HG03175 (cell line): ENCODE measurements around the gene IDH3B.
"Not testable (repeated sequence)": the region's sequence is repeated elsewhere in the genome, so short reads cannot be mapped to it uniquely, and the experiment has no call there.

Experiments used
- ATAC-seq: cut with Tn5 transposase; IDR thresholded peaks from one replicate; pipeline ENCODE4 v1.9.1; 2021; ENCODE audit warnings: mild to moderate bottlenecking, moderate library complexity; ENCODE audit not compliant: unreplicated experiment

The IDH3B gene

GRCh38 chr20:2663887-2664719 is at the start of gene IDH3B:
TSS of gene IDH3B (minus strand) at chr20:2664216. CDS start at chr20:2664188, 28 bp downstream.
- peak; percentile 93 for ATAC-seq

- no peak for ATAC-seq
These were observed 49.3 kb upstream of the IDH3B start for GRCh38 chr20:2713285-2713684.

- ATAC-seq = no peak
These were observed 45.4 kb upstream of the IDH3B start for GRCh38 chr20:2709205-2709981.

GRCh38 chr20:2708665-2709064 is 44.6 kb upstream of the IDH3B start:
- ATAC-seq = no peak

- ATAC-seq = no peak
These were observed 44.0 kb upstream of the IDH3B start for GRCh38 chr20:2708073-2708415.

GRCh38 chr20:2707353-2708072 is 43.5 kb upstream of the IDH3B start:
- ATAC-seq = no peak

GRCh38 chr20:2706688-2707352 is 42.8 kb upstream of the IDH3B start:
- no peak for ATAC-seq

- no peak for ATAC-seq
These were observed 42.1 kb upstream of the IDH3B start for GRCh38 chr20:2705931-2706645.

- ATAC-seq = no peak
These were observed 39.9 kb upstream of the IDH3B start for GRCh38 chr20:2703716-2704475.

GRCh38 chr20:2701671-2702081 is 37.7 kb upstream of the IDH3B start:
- ATAC-seq = no peak

GRCh38 chr20:2700913-2701620 is 37.1 kb upstream of the IDH3B start:
- ATAC-seq = no peak

GRCh38 chr20:2699775-2700413 is 35.9 kb upstream of the IDH3B start:
- ATAC-seq = no peak

GRCh38 chr20:2698912-2699311 is 34.9 kb upstream of the IDH3B start:
- no peak for ATAC-seq

- no peak for ATAC-seq
These were observed 34.3 kb upstream of the IDH3B start for GRCh38 chr20:2698186-2698817.

GRCh38 chr20:2697768-2698167 is 33.8 kb upstream of the IDH3B start:
- no peak for ATAC-seq

GRCh38 chr20:2696646-2697045 is 32.6 kb upstream of the IDH3B start:
- ATAC-seq = no peak

- ATAC-seq = not testable (repeated sequence)
These were observed 32.0 kb upstream of the IDH3B start for GRCh38 chr20:2695984-2696525.
